Measurements from ENCODE around the gene KRTAP23-1.
A peak's percentile ranks its signal among the peaks of the same experiment; 100 is the strongest.

KRTAP23-1 gene

GRCh38 chr21:30348506-30348905 lies at the start of gene KRTAP23-1:
Gene KRTAP23-1, minus strand, starts transcription at chr21:30348606. Its CDS starts 0 bp downstream, at chr21:30348606.
- no peak for DNase-seq

GRCh38 chr21:30395731-30396130 lies 47.3 kb upstream of the KRTAP23-1 start, which contains the start of gene KRTAP13-1:
Gene KRTAP13-1, plus strand, starts transcription at chr21:30396031. Its CDS starts 56 bp downstream, at chr21:30396087.
- no peak for DNase-seq

GRCh38 chr21:30391492-30392025 lies 43.2 kb upstream of the KRTAP23-1 start:
- DNase-seq = no peak

GRCh38 chr21:30382201-30382600 lies 33.8 kb upstream of the KRTAP23-1 start:
- DNase-seq = no peak

- DNase-seq = no peak
Observed at GRCh38 chr21:30372139-30372770, 23.8 kb upstream of the KRTAP23-1 start, which contains the start of gene KRTAP13-2. Gene KRTAP13-2, minus strand, starts transcription at chr21:30372271. Its CDS starts 58 bp downstream, at chr21:30372213.

GRCh38 chr21:30355906-30356305 lies 7.5 kb upstream of the KRTAP23-1 start:
- no peak for DNase-seq

GRCh38 chr21:30354308-30355005 lies 6.1 kb upstream of the KRTAP23-1 start:
- DNase-seq = no peak

GRCh38 chr21:30351534-30351933 lies 3.1 kb upstream of the KRTAP23-1 start:
- no peak for DNase-seq

GRCh38 chr21:30349572-30349971 lies 1.2 kb upstream of the KRTAP23-1 start:
- DNase-seq = no peak

GRCh38 chr21:30345014-30345413 lies 3.4 kb downstream of the KRTAP23-1 start:
- DNase-seq = no peak

GRCh38 chr21:30340714-30341573 lies 7.5 kb downstream of the KRTAP23-1 start:
- DNase-seq = peak; percentile 47

GRCh38 chr21:30338717-30339116 lies 9.7 kb downstream of the KRTAP23-1 start:
- no peak for DNase-seq

GRCh38 chr21:30337772-30338171 lies 10.6 kb downstream of the KRTAP23-1 start:
- no peak for DNase-seq

GRCh38 chr21:30337276-30337744 lies 11.1 kb downstream of the KRTAP23-1 start, which contains the start of gene KRTAP27-1:
Gene KRTAP27-1, minus strand, starts transcription at chr21:30337694. Its CDS starts 26 bp downstream, at chr21:30337668.
- no peak for DNase-seq

GRCh38 chr21:30336596-30336995 lies 11.8 kb downstream of the KRTAP23-1 start:
- DNase-seq = no peak

- DNase-seq = no peak
Observed at GRCh38 chr21:30333736-30334135, 14.7 kb downstream of the KRTAP23-1 start.

GRCh38 chr21:30332681-30333080 lies 15.7 kb downstream of the KRTAP23-1 start:
- DNase-seq = no peak

GRCh38 chr21:30329203-30329875 lies 19.1 kb downstream of the KRTAP23-1 start:
- DNase-seq = no peak

- no peak for DNase-seq
Observed at GRCh38 chr21:30326390-30326789, 22.0 kb downstream of the KRTAP23-1 start.

- no peak for DNase-seq
Observed at GRCh38 chr21:30320215-30320614, 28.2 kb downstream of the KRTAP23-1 start, which contains the start of gene KRTAP26-1. Gene KRTAP26-1, minus strand, starts transcription at chr21:30320315. Its CDS starts 280 bp downstream, at chr21:30320035.

GRCh38 chr21:30315701-30316100 lies 32.7 kb downstream of the KRTAP23-1 start:
- no peak for DNase-seq

GRCh38 chr21:30306884-30307283 lies 41.5 kb downstream of the KRTAP23-1 start:
- no peak for DNase-seq
